ENCODE results near the gene MRPL38.

The MRPL38 gene

GRCh38 chr17:75921596-75921995 lies 16.9 kb upstream of the MRPL38 start:
- no peak for DNase-seq (ENCODE audit: low read depth)
- no peak overlapping the region for H3K4me3 ChIP-seq (ENCODE audit: low read depth, low read length)
- no peak for TF ChIP-seq CTCF (IDR thresholded peaks at IDR 0.05; ENCODE audit: low read depth, low read length, missing control alignments)

GRCh38 chr17:75920045-75920560 lies 15.4 kb upstream of the MRPL38 start:
- DNase-seq (ENCODE audit: low read depth), result no peak
- no peak overlapping the region for H3K4me3 ChIP-seq (ENCODE audit: low read depth, low read length)
- TF ChIP-seq CTCF (IDR thresholded peaks at IDR 0.05; ENCODE audit: low read depth, low read length, missing control alignments), result no peak

GRCh38 chr17:75919611-75920010 lies 14.9 kb upstream of the MRPL38 start:
- no peak for DNase-seq (ENCODE audit: low read depth)
- H3K4me3 ChIP-seq (ENCODE audit: low read depth, low read length), result no peak overlapping the region
- no peak for TF ChIP-seq CTCF (IDR thresholded peaks at IDR 0.05; ENCODE audit: low read depth, low read length, missing control alignments)

- no peak for TF ChIP-seq CTCF (IDR thresholded peaks at IDR 0.05; ENCODE audit: low read depth, low read length, missing control alignments)
- no peak overlapping the region for H3K4me3 ChIP-seq (ENCODE audit: low read depth, low read length)
- no peak for DNase-seq (ENCODE audit: low read depth)
Measured at GRCh38 chr17:75917917-75918445, 13.3 kb upstream of the MRPL38 start.

- no peak for TF ChIP-seq CTCF (IDR thresholded peaks at IDR 0.05; ENCODE audit: low read depth, low read length, missing control alignments)
- no peak overlapping the region for H3K4me3 ChIP-seq (ENCODE audit: low read depth, low read length)
- no peak for DNase-seq (ENCODE audit: low read depth)
Measured at GRCh38 chr17:75917141-75917916, 12.6 kb upstream of the MRPL38 start.

GRCh38 chr17:75915268-75915667 lies 10.6 kb upstream of the MRPL38 start:
- no peak for DNase-seq (ENCODE audit: low read depth)
- no peak for TF ChIP-seq CTCF (IDR thresholded peaks at IDR 0.05; ENCODE audit: low read depth, low read length, missing control alignments)
- no peak overlapping the region for H3K4me3 ChIP-seq (ENCODE audit: low read depth, low read length)

Measured in GM12864 (cell line).